HG03095 (cell line): ENCODE data around the gene SMIM27.

Source experiments
- ATAC-seq: cut with Tn5 transposase; IDR thresholded peaks from one replicate; pipeline ENCODE4 v1.9.1; 2021; ENCODE audit warnings: moderate library complexity; ENCODE audit not compliant: unreplicated experiment

The SMIM27 gene

DNA sequence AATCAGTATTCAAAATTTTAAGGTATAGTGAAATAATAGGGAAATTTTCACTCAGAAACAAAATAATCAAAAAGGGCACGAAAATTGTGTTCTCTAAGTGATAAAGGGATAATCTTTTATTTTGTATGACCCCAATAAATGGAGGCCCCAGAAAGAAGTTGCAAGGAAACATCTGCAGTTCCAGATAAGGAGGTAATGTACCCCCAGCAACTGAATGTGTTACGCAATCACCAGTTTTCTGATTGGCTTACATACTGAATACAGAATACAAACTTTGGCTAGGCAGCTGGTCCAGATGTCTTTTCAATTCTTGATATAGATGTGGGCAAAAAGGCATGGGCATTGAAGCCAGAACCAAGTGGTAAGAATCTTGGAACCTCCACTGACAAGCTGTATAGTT is 2.0 kb downstream of the SMIM27 start:
- no peak for ATAC-seq

DNA sequence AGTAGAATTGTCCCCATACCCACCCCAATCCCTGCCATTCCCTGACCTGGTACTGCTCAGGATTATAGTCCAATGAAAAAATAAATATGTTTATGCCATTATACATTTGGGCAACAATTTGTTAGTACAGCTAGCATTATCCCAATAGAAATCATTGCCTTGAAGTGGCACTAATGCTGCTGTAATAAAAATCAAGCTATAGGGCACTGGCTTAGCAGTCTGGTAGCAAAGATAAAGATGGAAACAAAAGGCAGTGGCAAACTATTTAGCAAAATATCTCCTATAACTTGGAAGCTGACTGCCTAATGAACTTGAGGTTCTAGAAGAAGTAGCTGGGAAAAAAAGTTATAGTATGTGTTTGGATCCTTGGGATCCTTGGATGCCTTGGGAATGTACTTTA is 2.5 kb downstream of the SMIM27 start:
- ATAC-seq: no peak

DNA sequence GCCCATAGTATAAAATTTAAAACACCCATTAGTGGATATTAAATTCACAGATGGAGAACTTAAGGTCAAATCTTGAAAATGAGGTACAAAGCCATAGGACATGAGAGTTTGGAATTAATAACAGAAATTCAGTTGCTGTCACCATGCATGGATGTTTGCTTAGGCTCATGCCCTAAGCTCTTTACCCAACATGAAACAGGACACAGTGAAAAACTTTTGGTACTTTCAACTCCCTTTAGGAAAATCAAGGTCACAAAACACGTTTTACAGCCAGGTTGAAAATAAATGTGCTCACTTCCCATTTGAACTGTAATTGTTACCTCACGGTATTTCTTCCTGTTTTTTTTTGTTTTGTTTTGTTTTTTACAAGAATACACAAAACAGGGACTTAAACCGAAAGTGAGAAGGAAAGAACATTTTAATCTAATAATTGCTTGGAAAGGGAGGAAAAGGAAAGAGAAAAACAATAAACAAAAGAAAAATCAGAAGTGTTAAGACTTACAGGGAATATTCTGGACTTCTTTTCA is 6.3 kb downstream of the SMIM27 start:
- no peak for ATAC-seq

DNA sequence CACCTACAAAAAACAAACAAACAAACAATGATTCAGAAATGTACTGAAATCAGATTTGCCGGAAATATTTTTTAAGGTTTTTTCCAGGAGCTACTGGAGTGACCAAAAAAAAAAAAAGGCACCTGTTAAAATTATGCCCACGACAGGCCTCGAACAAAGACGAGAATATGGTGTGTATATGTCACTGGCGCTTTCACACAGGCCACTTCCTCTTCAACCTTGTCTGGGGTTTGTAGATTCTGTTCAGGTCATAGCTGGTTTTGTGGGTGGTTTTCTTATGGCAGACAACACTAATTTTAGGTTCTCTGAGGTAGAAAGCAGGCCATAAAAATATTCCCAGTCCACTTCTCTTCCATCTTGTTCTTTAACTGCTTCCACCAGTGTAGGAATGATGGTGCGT is 13.8 kb downstream of the SMIM27 start:
- ATAC-seq: no peak

DNA sequence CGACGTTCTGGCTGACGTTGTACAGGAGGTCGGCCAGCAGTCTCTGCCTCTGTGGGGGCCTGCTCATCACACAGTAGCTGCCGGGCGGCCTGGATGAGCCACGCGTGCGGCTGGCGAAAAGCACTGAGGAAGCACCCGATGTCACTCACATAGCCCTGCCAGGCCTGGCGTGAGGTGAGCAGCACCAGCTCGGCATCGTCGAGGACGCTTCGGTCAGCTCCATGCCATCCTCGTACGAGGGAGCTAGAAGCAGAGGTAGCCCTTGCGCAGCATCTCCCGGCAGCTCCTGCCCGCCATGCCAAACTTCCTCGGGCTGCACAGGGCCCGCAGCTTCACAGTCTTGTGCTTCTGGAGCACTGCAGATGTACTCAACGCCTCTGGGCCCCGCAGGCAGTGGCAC is 14.6 kb downstream of the SMIM27 start:
- no peak for ATAC-seq

DNA sequence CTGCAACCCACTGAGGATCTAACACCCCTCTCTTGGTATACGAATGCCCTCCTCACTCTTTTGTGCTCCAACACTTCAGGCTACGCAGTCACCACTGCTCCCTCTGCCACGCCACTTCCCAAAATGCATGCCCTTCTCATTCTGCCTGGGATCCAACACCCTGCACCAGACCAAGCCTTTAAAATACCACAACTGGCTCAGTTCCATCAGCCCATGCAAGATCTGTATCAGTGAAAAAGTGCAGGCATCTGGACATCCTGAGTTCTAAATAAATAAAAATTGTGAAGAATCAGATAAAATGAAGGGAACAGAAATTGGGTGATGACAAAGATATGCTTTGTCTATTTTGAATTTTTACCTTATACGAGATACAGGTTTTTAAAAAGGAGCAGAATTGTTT is 18.1 kb downstream of the SMIM27 start:
- ATAC-seq: no peak

DNA sequence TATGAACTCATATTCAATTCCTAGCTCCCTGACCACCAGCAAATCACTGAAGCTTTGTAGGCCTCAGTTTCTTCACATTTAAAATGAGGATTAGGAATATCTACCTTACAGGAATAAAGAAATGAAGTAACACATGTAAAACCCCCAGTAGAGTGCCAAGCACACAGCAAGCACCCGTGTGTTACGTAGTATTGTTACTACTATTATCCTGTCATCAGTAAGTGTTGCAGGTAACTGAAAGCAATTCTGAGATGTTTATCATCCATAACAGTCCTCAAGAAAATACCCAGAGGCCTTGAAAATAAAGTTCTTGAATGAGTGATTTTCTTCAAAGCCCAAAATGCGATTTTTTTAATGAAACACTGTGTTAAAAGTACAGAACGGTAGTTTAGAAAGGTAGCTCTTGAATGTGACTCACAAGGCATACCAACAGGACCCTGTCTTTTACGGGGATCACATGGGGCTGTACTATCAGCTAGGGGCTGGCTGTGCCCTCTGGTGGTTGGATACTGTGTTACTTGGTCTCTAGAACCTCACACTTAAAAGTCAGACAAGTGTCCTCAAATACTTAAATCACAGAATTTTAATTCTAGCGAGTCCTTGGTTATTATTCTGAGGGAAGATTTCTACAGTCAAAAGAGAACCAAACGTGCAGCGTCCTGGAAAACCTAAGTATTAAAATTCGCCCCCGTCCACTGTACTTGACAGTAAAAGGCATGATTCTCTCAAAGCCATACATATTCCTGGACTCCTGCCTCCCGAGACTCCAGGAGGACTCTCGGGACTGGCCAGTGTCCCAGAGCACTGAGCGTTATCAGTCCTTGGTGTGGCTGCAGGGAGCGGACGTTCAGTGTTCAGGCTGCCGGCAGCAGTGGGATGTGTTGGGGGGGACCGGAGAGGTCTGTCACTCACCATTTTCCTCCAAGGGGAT is 20.1 kb downstream of the SMIM27 start:
- peak; percentile 90 for ATAC-seq

DNA sequence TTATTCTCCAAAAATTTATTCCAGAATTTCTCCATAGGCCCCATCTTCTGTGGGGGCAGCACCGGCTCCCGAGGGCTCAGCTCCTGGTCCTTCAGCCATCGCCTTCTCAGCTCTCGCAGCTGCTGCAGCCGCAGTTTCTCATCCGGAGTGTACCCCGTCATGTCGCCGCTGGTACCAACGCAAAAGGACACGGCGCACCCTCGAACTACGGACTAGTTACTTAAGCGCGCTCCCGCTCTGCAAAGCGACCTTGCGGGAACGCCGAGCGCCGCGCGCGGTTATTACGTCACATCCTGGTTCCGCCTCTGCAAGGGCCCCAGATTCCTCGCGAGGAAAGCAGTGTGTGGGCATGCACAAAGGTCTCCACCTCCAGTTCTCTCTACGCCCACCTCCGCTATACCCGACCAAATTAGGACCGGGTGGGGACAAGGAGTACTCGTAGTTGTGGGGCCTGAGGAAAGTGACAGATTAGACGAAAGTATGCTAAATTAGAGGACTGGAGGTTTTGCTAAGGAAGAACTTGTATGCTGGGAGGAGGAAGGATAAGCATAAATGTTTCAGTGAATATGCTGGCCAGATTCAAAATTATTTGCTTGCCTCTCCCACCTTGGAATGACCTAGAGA is 20.9 kb downstream of the SMIM27 start, which contains the start of gene NDUFB6:
NDUFB6 (minus strand) TSS at position 260 of the 624 bp plus-strand sequence; CDS start at position 161, 99 bp downstream.
- peak; percentile 82 for ATAC-seq

DNA sequence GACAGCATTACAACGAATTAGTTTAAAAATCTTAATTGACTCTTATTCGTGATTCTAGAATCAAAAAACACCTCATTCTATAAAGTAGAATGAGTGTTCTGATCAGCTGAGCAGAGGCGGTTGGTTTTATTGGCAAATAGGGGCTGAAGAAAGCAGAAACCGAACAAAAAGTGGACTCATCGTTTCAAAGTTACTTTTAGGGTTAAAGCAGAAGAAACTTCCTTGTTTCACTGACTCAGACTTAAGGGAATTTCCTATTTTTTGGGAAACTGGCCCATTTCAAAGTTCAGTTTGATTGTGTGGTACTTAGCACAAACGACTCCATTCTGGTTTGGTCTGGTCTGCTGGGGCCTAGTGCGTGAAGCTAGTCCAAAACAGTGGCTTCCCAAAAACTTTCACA is 21.7 kb downstream of the SMIM27 start:
- no peak for ATAC-seq

DNA sequence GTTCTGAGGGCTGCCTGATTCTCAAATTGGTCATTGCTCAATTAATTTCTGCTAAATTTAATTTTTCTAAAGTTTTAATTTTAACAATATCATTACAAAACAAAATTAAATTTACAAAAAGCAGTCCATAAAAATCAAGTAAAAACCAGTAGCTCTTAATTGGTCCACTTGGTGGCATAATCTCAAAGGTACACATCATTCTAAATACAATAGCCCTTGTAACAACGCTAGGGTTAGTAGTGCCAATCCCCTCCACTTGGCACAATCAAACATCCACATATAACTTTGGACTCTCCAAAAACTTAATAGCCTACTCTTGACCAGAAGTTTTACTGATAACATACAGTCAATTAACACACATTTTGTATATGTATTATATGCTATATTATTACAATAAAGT is 22.7 kb downstream of the SMIM27 start:
- no peak for ATAC-seq

DNA sequence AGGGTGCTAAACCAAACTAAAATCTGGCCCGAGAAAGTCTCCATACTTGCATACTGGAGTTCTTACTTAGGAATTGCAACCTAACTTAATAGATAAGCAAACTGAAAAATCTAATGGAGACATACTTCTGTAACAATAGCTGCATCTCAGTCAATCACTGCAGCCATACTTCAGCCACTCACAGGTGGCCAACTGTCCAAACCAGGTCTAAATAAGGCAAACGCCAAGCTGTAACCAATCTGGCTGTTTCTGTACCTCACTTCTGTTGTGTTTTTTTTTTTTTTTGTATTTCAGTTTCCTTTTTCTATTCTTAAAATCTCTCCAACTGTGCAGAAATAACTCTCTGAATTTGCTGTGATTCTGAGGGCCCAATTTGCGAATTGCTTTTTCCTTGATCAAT is 25.2 kb downstream of the SMIM27 start:
- peak; percentile 32 for ATAC-seq

DNA sequence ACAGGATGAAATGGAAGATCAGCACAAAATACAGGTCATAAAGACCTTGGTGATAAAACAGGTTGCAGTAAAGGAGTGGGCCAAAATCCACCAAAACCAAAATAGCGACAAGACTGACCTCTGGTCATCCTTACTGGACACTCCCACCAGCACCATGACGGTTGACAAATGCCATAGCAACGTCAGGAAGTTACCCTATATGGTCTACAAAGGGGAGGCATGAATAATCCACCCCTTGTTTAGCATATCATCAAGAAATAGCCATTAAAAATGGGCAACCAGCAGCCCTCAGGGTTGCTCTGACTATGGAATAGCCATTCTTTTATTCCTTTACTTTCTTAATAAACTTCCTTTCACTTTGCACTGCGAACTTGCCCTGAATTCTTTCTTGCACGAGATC is 26.8 kb downstream of the SMIM27 start:
- no peak for ATAC-seq

DNA sequence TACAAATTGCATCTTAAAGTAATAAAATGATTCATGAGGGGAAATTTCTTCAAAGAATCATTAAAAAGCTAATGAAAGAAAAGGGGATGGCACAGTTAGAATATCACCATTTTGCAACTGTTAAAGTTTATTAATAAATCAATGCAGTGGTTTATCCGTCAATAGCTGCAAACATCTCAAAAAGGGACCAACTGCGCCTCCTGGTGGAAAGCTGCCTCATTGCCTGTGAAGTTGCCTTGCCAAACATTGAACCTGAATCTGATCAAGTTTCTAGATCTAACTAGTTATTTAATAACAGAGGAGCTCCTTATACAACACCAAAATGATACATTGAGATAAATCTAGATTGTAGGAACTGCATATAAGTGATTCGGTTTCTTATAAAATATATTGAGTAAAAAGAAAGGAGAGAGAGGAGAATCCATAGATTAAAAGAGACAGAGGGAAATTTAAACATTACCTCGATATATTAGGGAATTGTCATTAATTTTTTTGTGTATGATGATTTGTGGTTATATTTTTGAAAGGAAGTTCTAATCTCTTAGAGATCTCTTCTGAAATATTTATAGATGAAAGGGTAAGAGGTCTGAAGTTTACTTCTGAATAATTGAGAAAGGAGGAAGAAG is 27.7 kb downstream of the SMIM27 start:
- no peak for ATAC-seq

DNA sequence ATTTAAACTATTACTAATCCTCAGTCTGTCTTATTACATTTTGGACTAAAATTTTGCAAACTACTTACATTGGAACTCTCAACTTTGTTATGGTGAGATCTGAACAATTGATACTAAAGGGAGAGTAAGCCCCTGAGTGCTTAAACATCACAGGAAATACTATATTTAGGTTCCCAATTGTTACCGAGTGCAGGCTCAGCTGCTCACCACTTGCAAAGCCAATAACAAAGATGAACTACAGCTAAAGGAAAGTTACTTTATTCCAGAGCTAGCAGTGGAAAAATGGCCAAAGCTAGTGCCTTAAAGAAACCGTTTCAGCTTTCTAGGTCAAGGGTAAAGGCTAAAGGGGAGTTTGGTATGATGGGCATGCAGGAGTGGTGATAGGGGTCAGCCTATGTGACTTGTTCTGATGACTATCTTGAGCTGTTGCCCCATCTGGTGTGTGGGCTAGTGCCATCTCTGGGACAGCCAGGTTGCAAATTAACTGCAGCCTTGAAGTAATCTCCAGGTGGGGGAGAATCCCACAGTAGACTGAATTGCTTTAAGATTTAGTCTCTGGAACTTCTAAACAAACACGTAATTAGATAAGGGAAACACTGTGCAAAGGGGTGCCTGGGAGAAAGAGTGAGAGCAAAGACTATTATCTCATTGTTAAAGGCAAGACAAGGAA is 28.6 kb downstream of the SMIM27 start:
- ATAC-seq: no peak

DNA sequence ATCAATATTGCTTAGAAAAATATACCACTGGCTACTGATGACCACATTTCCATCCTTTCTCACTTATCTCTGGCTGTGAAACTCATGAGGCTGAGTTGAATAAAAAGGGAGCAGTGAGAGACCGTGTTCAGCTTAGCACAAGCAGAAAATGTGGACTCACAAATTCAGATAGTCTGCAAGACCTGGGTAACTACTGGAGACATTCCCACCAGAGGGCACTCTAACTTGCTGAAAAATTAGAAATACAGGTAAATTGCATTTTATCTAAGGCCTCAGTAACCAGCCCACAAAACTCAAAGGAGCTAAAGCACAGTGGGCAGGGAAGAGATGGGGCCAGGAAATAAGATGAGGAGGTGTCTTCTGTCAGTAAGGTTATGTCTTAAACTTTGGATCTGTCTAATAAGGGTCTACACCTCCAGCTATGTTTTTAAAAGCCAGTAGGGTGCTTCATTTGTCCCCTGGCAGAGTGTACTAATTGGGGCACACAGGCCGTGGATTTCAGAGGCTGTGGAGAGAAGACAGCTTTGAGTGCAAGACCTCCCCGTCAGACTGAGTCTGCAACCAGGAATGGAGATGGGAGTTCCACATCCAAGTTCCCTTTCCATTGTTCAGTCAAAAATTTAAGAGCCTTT is 29.5 kb downstream of the SMIM27 start:
- peak; percentile 42 for ATAC-seq

DNA sequence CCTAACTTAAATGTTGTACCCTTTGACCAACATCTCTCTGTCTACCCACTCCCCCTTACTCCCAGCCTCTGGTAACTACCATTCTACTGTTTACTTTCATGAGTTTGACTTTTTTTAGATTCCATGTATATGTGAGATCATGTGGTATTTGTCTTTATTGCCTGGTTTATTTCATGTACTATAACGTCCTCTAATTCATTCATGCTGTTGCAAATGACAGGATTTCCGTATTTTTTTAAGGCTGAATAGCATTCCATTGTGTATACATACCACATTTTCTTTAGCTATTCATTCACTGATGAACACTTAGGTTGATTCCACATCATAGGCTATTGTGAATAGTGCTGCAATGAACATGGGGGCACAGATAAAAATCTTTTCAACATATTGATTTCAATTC is 32.7 kb downstream of the SMIM27 start:
- ATAC-seq: no peak

DNA sequence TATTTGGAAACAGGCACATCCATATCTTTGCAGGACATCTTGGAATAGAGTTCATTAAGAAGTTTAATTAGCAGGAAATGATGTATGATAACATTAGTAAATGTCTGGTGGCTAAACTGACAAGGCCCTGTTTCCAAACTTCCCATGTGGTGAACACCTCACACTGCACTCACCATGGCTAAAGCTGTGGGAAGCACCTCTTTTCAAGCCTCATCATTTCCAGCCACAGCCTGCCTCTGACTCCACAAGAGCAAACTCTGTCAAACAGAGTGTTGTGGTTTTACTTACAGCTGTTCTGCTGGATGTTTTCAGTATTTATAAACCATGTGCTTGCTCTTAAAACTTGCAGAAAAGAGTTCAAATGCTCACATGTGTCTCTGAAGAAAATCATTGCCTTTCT is 35.8 kb downstream of the SMIM27 start:
- ATAC-seq: no peak

DNA sequence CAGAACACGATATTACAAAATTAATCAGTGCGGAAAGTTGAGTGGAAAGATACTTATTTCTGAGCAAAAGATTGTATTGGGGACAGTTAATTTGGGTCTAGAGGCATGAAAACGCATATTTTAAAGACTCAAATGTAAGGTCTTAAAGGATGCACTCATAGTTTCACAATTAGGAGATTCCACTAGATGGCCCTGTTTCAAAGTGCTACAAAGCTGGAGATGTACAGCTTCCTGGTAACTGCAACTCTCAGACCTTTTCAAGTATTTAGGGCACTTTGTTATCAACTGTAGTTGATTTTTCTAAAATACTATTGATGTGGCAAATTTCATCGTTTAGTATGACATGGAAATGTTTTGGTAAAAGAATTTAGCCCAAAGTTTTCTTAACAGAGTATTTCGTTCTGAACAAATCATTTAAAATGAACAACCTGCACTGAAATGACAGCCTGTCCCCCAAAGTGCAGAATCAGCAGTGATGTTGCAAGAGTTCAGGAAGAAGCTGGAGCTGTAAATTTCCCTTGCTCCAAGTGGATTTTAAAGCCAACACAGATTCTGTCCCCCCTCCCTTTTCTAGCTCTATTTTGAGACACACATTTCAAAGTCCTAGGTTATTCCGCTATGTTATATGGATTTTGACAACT is 37.1 kb downstream of the SMIM27 start:
- peak; percentile 81 for ATAC-seq

DNA sequence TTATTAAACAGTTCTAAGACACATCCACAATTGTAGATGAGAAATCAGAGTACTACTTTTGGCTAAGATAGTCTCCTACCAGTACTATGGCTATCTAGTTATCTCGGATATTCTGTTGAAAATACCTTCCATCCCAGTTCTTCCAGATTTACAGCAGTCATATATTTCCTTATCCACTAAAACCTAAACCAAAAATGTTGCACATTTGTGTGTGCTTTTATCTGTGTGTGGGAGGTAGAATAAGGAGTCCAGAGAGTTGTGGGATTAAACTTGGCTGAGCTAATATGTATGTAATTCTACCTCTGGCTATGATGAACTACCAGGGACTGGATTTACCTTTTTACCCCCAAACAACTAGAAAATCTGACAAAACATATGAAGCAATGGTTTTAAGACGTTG is 38.3 kb downstream of the SMIM27 start:
- ATAC-seq: no peak

DNA sequence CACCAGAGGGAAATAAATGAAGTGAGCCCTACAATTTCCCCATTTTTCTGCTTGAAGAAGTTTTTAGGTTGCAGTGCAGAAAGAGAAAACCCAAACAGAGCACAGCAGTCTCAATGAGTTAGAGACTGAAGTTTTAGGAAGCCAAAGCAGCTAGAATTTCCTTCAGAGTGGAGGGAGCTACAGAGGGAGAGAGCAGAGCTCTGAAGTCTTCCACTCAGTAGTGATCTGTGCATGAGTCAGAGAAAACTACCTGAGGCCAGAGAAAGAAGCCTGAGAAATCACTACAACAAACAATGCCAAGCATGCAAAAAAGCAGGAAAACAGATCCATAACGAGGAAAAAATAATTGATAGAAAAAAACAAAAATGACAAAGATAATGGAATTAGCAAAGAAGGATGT is 38.8 kb downstream of the SMIM27 start:
- ATAC-seq: no peak
